HepG2 (cell line): ENCODE measurements around the gene TMCO4. TPM values are rescaled to one million over a fixed set of nuclear protein-coding genes. Genes with fewer than 3 reads are reported as not detected.

ENCODE experiments used
- ATAC-seq: fragments of 200-7000 bp; cut with Tn5 transposase; 3 replicates; pipeline ENCODE4 v1.9.1; 2020; ENCODE audit warnings: mild to moderate bottlenecking, moderate library complexity
- BruUV-seq: library from RNA; stranded (reverse); fragments of 400-500 nt; replicated peaks from 2 replicates; lab custom pipeline; 2021; lab: Mats Ljungman, UMichigan
- CTCF ChIA-PET: fragments of 300-600 bp; formaldehyde crosslinking; extraction: SDS; loops from one replicate; lab custom pipeline; 2021; ENCODE audit warnings: low total read pairs, inconsistent platforms, low intra/inter-chr PET ratio; lab: Yijun Ruan, JAX
- POLR2A ChIA-PET: fragments of 350-600 bp; sonication (Branson Sonifier 250); formaldehyde crosslinking; loops from one replicate; lab custom pipeline; 2020; ENCODE audit warnings: antibody characterized with exemption, inconsistent platforms; lab: Yijun Ruan, JAX
- DNase-seq: peaks from one replicate; pipeline ENCODE4 v3.0.0-alpha.2; 2015; ENCODE audit warnings: low spot score
- FAIRE-seq: peaks from 3 replicates; lab custom pipeline; 2011; peaks lifted over from hg19 to GRCh38; lab: Jason Lieb, UNC
- H2AFZ ChIP-seq: one replicate; pipeline ENCODE4 v1.6.1; 2011; ENCODE audit warnings: low read length, inconsistent platforms
- H3K27ac ChIP-seq: fragments of 300-600 bp; 3 replicates; pipeline ENCODE4 v1.8.0; 2011; ENCODE audit warnings: mixed run types, mild to moderate bottlenecking, mixed read lengths, low read length, inconsistent platforms; ENCODE audit not compliant: insufficient read depth; ENCODE audit errors: extremely low read length
- H3K27me3 ChIP-seq, 2 experiments: fragments of 200-600 bp in 1 of 2; 2 replicates in 1 of 2; 3 replicates in 1 of 2; pipeline versions ENCODE4 v1.6.0 to v1.8.0; 2011; ENCODE audit warnings: low read length in 2 of 2, mild to moderate bottlenecking in 2 of 2, moderate library complexity in 2 of 2, inconsistent platforms in 1 of 2; ENCODE audit not compliant: insufficient read depth in 2 of 2, control insufficient read depth in 1 of 2
- H3K36me3 ChIP-seq, 2 experiments: fragments of 200-600 bp in 1 of 2; replicated peaks in 1 of 2; 2 replicates in 1 of 2; 3 replicates in 1 of 2; pipeline versions ENCODE4 v1.5.1 to v1.8.0; 2011; ENCODE audit warnings: low read length in 2 of 2, inconsistent platforms in 1 of 2; ENCODE audit not compliant: insufficient read depth in 2 of 2, control insufficient read depth in 1 of 2
- H3K4me1 ChIP-seq: 2 replicates; pipeline ENCODE4 v1.5.1; 2012; ENCODE audit warnings: low read length, inconsistent platforms; ENCODE audit not compliant: insufficient read depth
- H3K4me2 ChIP-seq: 2 replicates; pipeline ENCODE4 v1.6.0; 2011; ENCODE audit warnings: low read depth, low read length, inconsistent platforms
- H3K4me3 ChIP-seq, 3 experiments: fragments of 200-600 bp in 1 of 3; sonication (generic), shearing (Covaris generic) in 1 of 3; replicated peaks in 1 of 3; 2 replicates each; pipeline ENCODE4 v1.5.1; 2011 to 2016; ENCODE audit warnings: low read length in 3 of 3, inconsistent platforms in 2 of 3, low read depth in 2 of 3, mild to moderate bottlenecking in 2 of 3, control low read depth in 1 of 3, mixed read lengths in 1 of 3; ENCODE audit not compliant: insufficient read depth in 1 of 3
- H3K79me2 ChIP-seq: one replicate; pipeline ENCODE4 v1.6.1; 2011; ENCODE audit warnings: low read length, inconsistent platforms; ENCODE audit not compliant: insufficient read depth
- H3K9ac ChIP-seq: 2 replicates; pipeline ENCODE4 v1.6.0; 2011; ENCODE audit warnings: mild to moderate bottlenecking, low read depth, low read length, inconsistent platforms; ENCODE audit not compliant: insufficient read depth
- H3K9me3 ChIP-seq: 2 replicates; pipeline ENCODE4 v1.5.1; 2012; ENCODE audit warnings: mild to moderate bottlenecking, low read length
- H4K20me1 ChIP-seq: 2 replicates; pipeline ENCODE4 v1.6.0; 2011; ENCODE audit warnings: inconsistent platforms, mild to moderate bottlenecking, low read length, moderate library complexity; ENCODE audit not compliant: insufficient read depth
- ATM ChIP-seq: fragments of 450-650 bp; IDR thresholded peaks from 2 replicates; pipeline ENCODE4 v1.7.1; 2017; ENCODE audit warnings: mild to moderate bottlenecking, borderline replicate concordance
- CBX5 ChIP-seq: sonication (generic); formaldehyde crosslinking; IDR thresholded peaks from 2 replicates; pipeline ENCODE4 v1.4.0; 2020; ENCODE audit warnings: missing genetic modification reagents, borderline replicate concordance
- DDIT3 ChIP-seq: sonication (generic); formaldehyde crosslinking; IDR thresholded peaks from 2 replicates; pipeline ENCODE4 v1.4.0; 2020; ENCODE audit warnings: mild to moderate bottlenecking, missing genetic modification reagents
- FOXM1 ChIP-seq: sonication (generic); formaldehyde crosslinking; IDR thresholded peaks from 2 replicates; pipeline ENCODE4 v1.5.0; 2020; ENCODE audit warnings: missing genetic modification reagents
- KLF12 ChIP-seq: sonication (generic); formaldehyde crosslinking; IDR thresholded peaks from 2 replicates; pipeline ENCODE4 v1.4.0; 2020; ENCODE audit warnings: missing genetic modification reagents, borderline replicate concordance
- PTBP1 ChIP-seq: fragments of 200-400 bp; formaldehyde crosslinking; IDR thresholded peaks from 2 replicates; pipeline ENCODE4 v1.6.1; 2018; ENCODE audit warnings: low read length, low read depth; ENCODE audit not compliant: poor library complexity, severe bottlenecking
- SETDB1 ChIP-seq: sonication (generic); formaldehyde crosslinking; IDR thresholded peaks from 2 replicates; pipeline ENCODE4 v1.5.1; 2020; ENCODE audit warnings: missing genetic modification reagents, mild to moderate bottlenecking, borderline replicate concordance
- SIX4 ChIP-seq: sonication (generic); formaldehyde crosslinking; IDR thresholded peaks from 2 replicates; pipeline ENCODE4 v1.4.0; 2020; ENCODE audit warnings: missing genetic modification reagents
- SP4 ChIP-seq: sonication (generic); formaldehyde crosslinking; IDR thresholded peaks from 2 replicates; pipeline ENCODE4 v1.8.1; 2023; ENCODE audit warnings: mild to moderate bottlenecking, missing genetic modification reagents
- SRF ChIP-seq: IDR thresholded peaks from 2 replicates; pipeline ENCODE4 v1.6.1; 2011; ENCODE audit warnings: mild to moderate bottlenecking, low read depth, low read length, moderate library complexity
- ZBTB39 ChIP-seq: sonication (generic); formaldehyde crosslinking; IDR thresholded peaks from 2 replicates; pipeline ENCODE4 v1.5.0; 2020; ENCODE audit warnings: missing genetic modification reagents
- ZFP90 ChIP-seq: sonication (generic); formaldehyde crosslinking; IDR thresholded peaks from 2 replicates; pipeline ENCODE4 v1.8.0; 2022; ENCODE audit warnings: missing genetic modification reagents, mild to moderate bottlenecking, inconsistent platforms, borderline replicate concordance
- ZNF549 ChIP-seq: sonication (generic); formaldehyde crosslinking; IDR thresholded peaks from 2 replicates; pipeline ENCODE4 v1.5.0; 2020; ENCODE audit warnings: missing genetic modification reagents
- ZNF709 ChIP-seq: sonication (generic); formaldehyde crosslinking; IDR thresholded peaks from 2 replicates; pipeline ENCODE4 v1.5.0; 2020; ENCODE audit warnings: mild to moderate bottlenecking, missing genetic modification reagents
- ZNF724P ChIP-seq: sonication (generic); formaldehyde crosslinking; IDR thresholded peaks from 2 replicates; pipeline ENCODE4 v1.8.0; 2022; ENCODE audit warnings: missing genetic modification reagents, borderline replicate concordance
- ZNF891 ChIP-seq: sonication (generic); formaldehyde crosslinking; IDR thresholded peaks from 2 replicates; pipeline ENCODE4 v1.5.0; 2020; ENCODE audit warnings: mild to moderate bottlenecking, missing genetic modification reagents
- WGBS: methylation state at CpG from one replicate; pipeline ENCODE4 v1.1.6; 2017; ENCODE audit warnings: low lambda C conversion rate; 5-methylcytosine and 5-hydroxymethylcytosine counted together
- in situ Hi-C: cut with HindIII; loops from 2 replicates; pipeline ENCODE4 v1.10.0; 2017; ENCODE audit warnings: low pct_unique_long_range_greater_than_20kb; ENCODE audit not compliant: extremely low pct_ligation_motif_present
- intact Hi-C: fragments of 100-400 bp; cut with micrococcal nuclease; formaldehyde crosslinking; loops from one replicate; pipeline ENCODE4 v1.10.0; 2022; ENCODE audit not compliant: unreplicated experiment
- polyA plus RNA-seq, 8 experiments: library from polyadenylated mRNA; depleted of rRNA in 3 of 8; stranded (reverse) in 7 of 8; unstranded in 1 of 8; fragments of >200 nt; fragmentation: Illumina TruSeq in 4 of 8; extraction: Trizol in 4 of 8; gene quantifications; 2 replicates each; pipeline versions ENCODE4 v1.2.1 to v1.2.3, GENCODE V29; 2011 to 2016; ENCODE audit warnings: low read depth in 4 of 8, missing spikeins in 1 of 8, mixed read lengths in 1 of 8; ENCODE audit not compliant: insufficient read depth in 1 of 8
- total RNA-seq, 5 experiments: library from RNA; depleted of rRNA; stranded (reverse); fragments of >200 nt; fragmentation: Illumina TruSeq; extraction: Trizol; gene quantifications; 2 replicates each; pipeline ENCODE4 v1.2.3, GENCODE V29; 2016; ENCODE audit warnings: low read depth in 1 of 5

The TMCO4 gene
- total and polyA plus RNA-seq, 2 of the 13 experiments (the other 11 are each of a cell fraction or from before 2014, with no cell fraction given), result 2.1 to 4.1 TPM

- no peak overlapping the region for H3K4me3 ChIP-seq
- no TSS peak for BruUV-seq
- H3K4me2 ChIP-seq, result no peak overlapping the region
- intact Hi-C loops (no loop called here), in situ Hi-C loops (no loop called here)
- no peak overlapping the region for H3K27ac ChIP-seq
- no peaks in the 10 kb centered on the region for H3K27me3 ChIP-seq
- H3K79me2 ChIP-seq, result no peaks in the 10 kb centered on the region
- H4K20me1 ChIP-seq, result no peaks in the 10 kb centered on the region
- no peak overlapping the region for H2AFZ ChIP-seq
- no peaks in the 10 kb centered on the region for H3K4me1 ChIP-seq
- no peak for TF ChIP-seq ZNF724P
- TF ChIP-seq ATM, result no peak
- no peak for TF ChIP-seq SP4
- TF ChIP-seq SRF, result no peak
- TF ChIP-seq ZNF891, result no peak
- no peak for TF ChIP-seq DDIT3 (CRISPR knock-in tag)
- TF ChIP-seq PTBP1, result no peak
- TF ChIP-seq ZBTB39 (CRISPR knock-in tag), result no peak
- TF ChIP-seq KLF12, result no peak
- no peak for TF ChIP-seq SIX4 (CRISPR knock-in tag)
- TF ChIP-seq FOXM1 (CRISPR knock-in tag), result no peak
- no peak for TF ChIP-seq SETDB1 (CRISPR knock-in tag)
- no peak for TF ChIP-seq ZNF549 (CRISPR knock-in tag)
- no peak for TF ChIP-seq CBX5 (CRISPR knock-in tag)
- TF ChIP-seq ZNF709 (CRISPR knock-in tag), result no peak
- no peak for TF ChIP-seq ZFP90
- FAIRE-seq (no peak), ATAC-seq (no peak), DNase-seq (no peak)
- ChIA-PET CTCF (no interaction called here), POLR2A (no interaction called here)
- H3K9ac ChIP-seq, result no peak overlapping the region
- no peaks in the 10 kb centered on the region for H3K36me3 ChIP-seq
- H3K9me3 ChIP-seq, result no peaks in the 10 kb centered on the region
- 79% methylated on average over 7 of the region's 7 CpGs for WGBS
Observed at GRCh38 chr1:19695772-19696171, 103.9 kb downstream of the TMCO4 start.
